OCI-LY1 (cell line): Measurements from ENCODE around the gene PANK3.

Experiments
- CTCF ChIP-seq: fragments of 200-600 bp; sonication (generic), shearing (Covaris generic); IDR thresholded peaks from 2 replicates; pipeline ENCODE4 v1.5.1; 2017; ENCODE audit warnings: mild to moderate bottlenecking, antibody characterized with exemption, low read length, moderate library complexity, mixed read lengths
- EZH2 ChIP-seq: fragments of 200-600 bp; sonication (generic), shearing (Covaris generic); IDR thresholded peaks from 2 replicates; pipeline ENCODE4 v1.8.0; 2017; ENCODE audit warnings: borderline replicate concordance, mixed run types, mild to moderate bottlenecking, antibody characterized with exemption, low read length, moderate library complexity, mixed read lengths

- TF ChIP-seq CTCF (no peak), EZH2 (no peak)
Measured at GRCh38 chr5:168602517-168602916, 23.3 kb upstream of the PANK3 start.
